ENCODE measurements around the gene PRKRIP1. TPM values are rescaled to one million over a fixed set of nuclear protein-coding genes. Genes with fewer than 3 reads are reported as not detected.

PRKRIP1 gene
- total and polyA plus RNA-seq, 5 donors from 2014 or later: 12.3 to 47.7 (median 15.4) TPM

- Mint-ChIP-seq H3K27ac (peak overlapping the region in 2 of 3 donors; percentile 69 to 85), H3K36me3 (peaks cover 9% of the 10 kb centered on the region), H3K4me1 (peaks cover 0 to 6% (median 1%) of the 10 kb centered on the region in 4 donors), H3K27me3 (no peaks in the 10 kb centered on the region), H3K9me3 (no peaks in the 10 kb centered on the region), H3K4me3 (no peak overlapping the region)
- Histone ChIP-seq H3K4me3 (ENCODE audit: low read depth, low read length) (no peak overlapping the region), H3K4me1 (ENCODE audit: control insufficient read depth, insufficient read depth, low read length, poor library complexity, severe bottlenecking) (no peaks in the 10 kb centered on the region), H3K27ac (ENCODE audit: insufficient read depth, low read length, poor library complexity, severe bottlenecking) (no peak overlapping the region), H3K36me3 (ENCODE audit: control insufficient read depth, insufficient read depth, low read length) (peaks cover 13% of the 10 kb centered on the region), H3K9me3 (ENCODE audit: control insufficient read depth in 2 of 2, low read length in 2 of 2) (no peaks in the 10 kb centered on the region), H3K27me3 (ENCODE audit: control insufficient read depth, insufficient read depth, low read length) (no peaks in the 10 kb centered on the region)
- DNase-seq: no peak
- no peak for ATAC-seq (ENCODE audit: low read depth in 2 of 2)
Measured at GRCh38 chr7:102445674-102446071, 49.5 kb downstream of the PRKRIP1 start.

- Mint-ChIP-seq H3K27me3 (no peaks in the 10 kb centered on the region), H3K4me3 (no peak overlapping the region), H3K36me3 (peaks cover 8% of the 10 kb centered on the region), H3K9me3 (no peaks in the 10 kb centered on the region), H3K4me1 (peaks cover 0 to 5% (median 1%) of the 10 kb centered on the region in 4 donors), H3K27ac (no peak overlapping the region)
- Histone ChIP-seq H3K4me1 (ENCODE audit: control insufficient read depth, insufficient read depth, low read length, poor library complexity, severe bottlenecking) (no peaks in the 10 kb centered on the region), H3K36me3 (ENCODE audit: control insufficient read depth, insufficient read depth, low read length) (peaks cover 10% of the 10 kb centered on the region), H3K9me3 (ENCODE audit: control insufficient read depth in 2 of 2, low read length in 2 of 2) (no peaks in the 10 kb centered on the region), H3K4me3 (ENCODE audit: low read depth, low read length) (no peak overlapping the region), H3K27ac (ENCODE audit: insufficient read depth, low read length, poor library complexity, severe bottlenecking) (no peak overlapping the region), H3K27me3 (ENCODE audit: control insufficient read depth, insufficient read depth, low read length) (no peaks in the 10 kb centered on the region)
- no peak for DNase-seq
- ATAC-seq (ENCODE audit: low read depth in 2 of 2): no peak
Measured at GRCh38 chr7:102446387-102447156, 50.4 kb downstream of the PRKRIP1 start.

- DNase-seq (no peak), ATAC-seq (ENCODE audit: low read depth in 2 of 2) (no peak)
- Histone ChIP-seq H3K36me3 (ENCODE audit: control insufficient read depth, insufficient read depth, low read length) (peaks cover 7% of the 10 kb centered on the region), H3K27me3 (ENCODE audit: control insufficient read depth, insufficient read depth, low read length) (no peaks in the 10 kb centered on the region), H3K4me3 (ENCODE audit: low read depth, low read length) (no peak overlapping the region), H3K9me3 (ENCODE audit: control insufficient read depth in 2 of 2, low read length in 2 of 2) (no peaks in the 10 kb centered on the region), H3K4me1 (ENCODE audit: control insufficient read depth, insufficient read depth, low read length, poor library complexity, severe bottlenecking) (no peaks in the 10 kb centered on the region), H3K27ac (ENCODE audit: insufficient read depth, low read length, poor library complexity, severe bottlenecking) (no peak overlapping the region)
- H3K4me3 Mint-ChIP-seq: no peak overlapping the region
- H3K9me3 Mint-ChIP-seq: no peaks in the 10 kb centered on the region
- H3K4me1 Mint-ChIP-seq: peaks cover 0 to 4% (median 1%) of the 10 kb centered on the region in 4 donors
- no peaks in the 10 kb centered on the region for H3K27me3 Mint-ChIP-seq
- no peak overlapping the region for H3K27ac Mint-ChIP-seq
- peaks cover 3% of the 10 kb centered on the region for H3K36me3 Mint-ChIP-seq
Measured at GRCh38 chr7:102447311-102447710, 51.1 kb downstream of the PRKRIP1 start.

- H3K27me3 Mint-ChIP-seq: no peaks in the 10 kb centered on the region
- no peak for ATAC-seq (ENCODE audit: low read depth in 2 of 2)
Measured at GRCh38 chr7:102449136-102449535, 53.0 kb downstream of the PRKRIP1 start.

GRCh38 chr7:102450242-102450641 lies 54.1 kb downstream of the PRKRIP1 start:
- Histone ChIP-seq H3K27me3 (ENCODE audit: control insufficient read depth, insufficient read depth, low read length) (no peaks in the 10 kb centered on the region), H3K9me3 (ENCODE audit: control insufficient read depth in 2 of 2, low read length in 2 of 2) (no peaks in the 10 kb centered on the region), H3K36me3 (ENCODE audit: control insufficient read depth, insufficient read depth, low read length) (peaks cover 7% of the 10 kb centered on the region), H3K27ac (ENCODE audit: insufficient read depth, low read length, poor library complexity, severe bottlenecking) (no peak overlapping the region), H3K4me1 (ENCODE audit: control insufficient read depth, insufficient read depth, low read length, poor library complexity, severe bottlenecking) (no peaks in the 10 kb centered on the region), H3K4me3 (ENCODE audit: low read depth, low read length) (no peak overlapping the region)
- no peaks in the 10 kb centered on the region for H3K36me3 Mint-ChIP-seq
- H3K4me1 Mint-ChIP-seq: peaks cover 0 to 2% (median 0%) of the 10 kb centered on the region in 4 donors
- H3K4me3 Mint-ChIP-seq: no peak overlapping the region
- H3K27ac Mint-ChIP-seq: peak overlapping the region in 1 of 3 donors; percentile 60
- no peaks in the 10 kb centered on the region for H3K9me3 Mint-ChIP-seq
- ATAC-seq (ENCODE audit: low read depth in 2 of 2): peak; percentile 74 to 82
- DNase-seq: peak; percentile 24 to 53 (median 48)
- H3K27me3 Mint-ChIP-seq: no peaks in the 10 kb centered on the region

More at GRCh38 chr7:102449136-102449535, 53.0 kb downstream of the PRKRIP1 start:
- Histone ChIP-seq H3K27ac (ENCODE audit: insufficient read depth, low read length, poor library complexity, severe bottlenecking) (no peak overlapping the region), H3K27me3 (ENCODE audit: control insufficient read depth, insufficient read depth, low read length) (no peaks in the 10 kb centered on the region), H3K4me1 (ENCODE audit: control insufficient read depth, insufficient read depth, low read length, poor library complexity, severe bottlenecking) (no peaks in the 10 kb centered on the region), H3K36me3 (ENCODE audit: control insufficient read depth, insufficient read depth, low read length) (peaks cover 7% of the 10 kb centered on the region), H3K4me3 (ENCODE audit: low read depth, low read length) (no peak overlapping the region), H3K9me3 (ENCODE audit: control insufficient read depth in 2 of 2, low read length in 2 of 2) (no peaks in the 10 kb centered on the region)
- no peaks in the 10 kb centered on the region for H3K9me3 Mint-ChIP-seq
- no peak for DNase-seq
- H3K4me1 Mint-ChIP-seq: peaks cover 0 to 2% (median 1%) of the 10 kb centered on the region in 4 donors
- no peak overlapping the region for H3K27ac Mint-ChIP-seq
- no peak overlapping the region for H3K4me3 Mint-ChIP-seq
- H3K36me3 Mint-ChIP-seq: peaks cover 3% of the 10 kb centered on the region

- no peak overlapping the region for H3K27ac Mint-ChIP-seq
- Histone ChIP-seq H3K4me3 (ENCODE audit: low read depth, low read length) (no peak overlapping the region), H3K4me1 (ENCODE audit: control insufficient read depth, insufficient read depth, low read length, poor library complexity, severe bottlenecking) (no peaks in the 10 kb centered on the region), H3K27me3 (ENCODE audit: control insufficient read depth, insufficient read depth, low read length) (no peaks in the 10 kb centered on the region), H3K9me3 (ENCODE audit: control insufficient read depth in 2 of 2, low read length in 2 of 2) (no peaks in the 10 kb centered on the region), H3K27ac (ENCODE audit: insufficient read depth, low read length, poor library complexity, severe bottlenecking) (no peak overlapping the region), H3K36me3 (ENCODE audit: control insufficient read depth, insufficient read depth, low read length) (peaks cover 10% of the 10 kb centered on the region)
- ATAC-seq (ENCODE audit: low read depth in 2 of 2) (no peak), DNase-seq (no peak)
- no peaks in the 10 kb centered on the region for H3K36me3 Mint-ChIP-seq
- peaks cover 0 to 2% (median 0%) of the 10 kb centered on the region in 4 donors for H3K4me1 Mint-ChIP-seq
- H3K27me3 Mint-ChIP-seq: no peaks in the 10 kb centered on the region
- no peaks in the 10 kb centered on the region for H3K9me3 Mint-ChIP-seq
- H3K4me3 Mint-ChIP-seq: no peak overlapping the region
Measured at GRCh38 chr7:102451371-102452054, 55.4 kb downstream of the PRKRIP1 start.

- Histone ChIP-seq H3K9me3 (ENCODE audit: control insufficient read depth in 2 of 2, low read length in 2 of 2) (no peaks in the 10 kb centered on the region), H3K27ac (ENCODE audit: insufficient read depth, low read length, poor library complexity, severe bottlenecking) (no peak overlapping the region), H3K4me3 (ENCODE audit: low read depth, low read length) (no peak overlapping the region), H3K27me3 (ENCODE audit: control insufficient read depth, insufficient read depth, low read length) (no peaks in the 10 kb centered on the region), H3K36me3 (ENCODE audit: control insufficient read depth, insufficient read depth, low read length) (peaks cover 12% of the 10 kb centered on the region), H3K4me1 (ENCODE audit: control insufficient read depth, insufficient read depth, low read length, poor library complexity, severe bottlenecking) (no peaks in the 10 kb centered on the region)
- DNase-seq (no peak), ATAC-seq (ENCODE audit: low read depth in 2 of 2) (no peak)
- H3K9me3 Mint-ChIP-seq: no peaks in the 10 kb centered on the region
- no peaks in the 10 kb centered on the region for H3K36me3 Mint-ChIP-seq
- H3K27ac Mint-ChIP-seq: no peak overlapping the region
- H3K4me1 Mint-ChIP-seq: peaks cover 0 to 2% (median 0%) of the 10 kb centered on the region in 4 donors
- no peak overlapping the region for H3K4me3 Mint-ChIP-seq
- H3K27me3 Mint-ChIP-seq: no peaks in the 10 kb centered on the region
Measured at GRCh38 chr7:102452451-102452850, 56.3 kb downstream of the PRKRIP1 start.
